B cell (primary cell): ENCODE data around the gene HDGF. TPM values are rescaled to one million over a fixed set of nuclear protein-coding genes. Genes with fewer than 3 reads are reported as not detected.

Experiments
- ATAC-seq: fragments of 200-7000 bp; cut with Tn5 transposase; one replicate; pipeline ENCODE4 v1.10.0; 2021; ENCODE audit warnings: low read depth, mild to moderate bottlenecking, moderate number of reproducible peaks, moderate library complexity
- CTCF ChIA-PET: fragments of 350-600 bp; sonication (Branson Sonifier 250); formaldehyde crosslinking; loops from one replicate; lab custom pipeline; 2021; ENCODE audit warnings: antibody characterized with exemption, inconsistent platforms; lab: Charles Lee
- POLR2A ChIA-PET: fragments of 350-600 bp; sonication (Branson Sonifier 250); formaldehyde crosslinking; loops from one replicate; lab custom pipeline; 2021; ENCODE audit warnings: antibody characterized with exemption; lab: Charles Lee
- DNase-seq: peaks from one replicate; pipeline ENCODE4 v3.0.0; 2013
- H2AFZ ChIP-seq: 2 replicates; pipeline ENCODE4 v1.6.1; 2012; ENCODE audit warnings: mild to moderate bottlenecking, low read depth, low read length; ENCODE audit not compliant: insufficient read depth, poor library complexity, severe bottlenecking
- H3K27ac ChIP-seq, 2 donors: 1 replicate in 1 of 2; 2 replicates in 1 of 2; pipeline ENCODE4 v1.5.1; 2012 to 2013; ENCODE audit warnings: low read length in 2 of 2, mild to moderate bottlenecking in 2 of 2, moderate library complexity in 1 of 2
- H3K27me3 ChIP-seq, 4 experiments: fragments of 200-600 bp in 1 of 4; sonication (generic) in 1 of 4; replicated peaks in 1 of 4; 1 replicate in 2 of 4; 2 replicates in 2 of 4; pipeline versions ENCODE4 v1.6.1 to v1.7.0; 2013 to 2016; ENCODE audit warnings: low read length in 3 of 4, mild to moderate bottlenecking in 2 of 4, mixed read lengths in 1 of 4, moderate library complexity in 1 of 4; ENCODE audit not compliant: insufficient read depth in 4 of 4, control insufficient read depth in 3 of 4; ENCODE audit errors: control extremely low read depth in 1 of 4
- H3K36me3 ChIP-seq, 2 experiments: replicated peaks in 1 of 2; 1 replicate in 1 of 2; 2 replicates in 1 of 2; pipeline versions ENCODE4 v1.6.1 to v1.7.1; 2013; ENCODE audit warnings: low read length in 1 of 2; ENCODE audit not compliant: insufficient read depth in 2 of 2, control insufficient read depth in 1 of 2; ENCODE audit errors: control extremely low read depth in 1 of 2, extremely low read depth in 1 of 2
- H3K4me1 ChIP-seq, 2 donors: fragments of 200-600 bp in 1 of 2; sonication (generic) in 1 of 2; 1 replicate in 1 of 2; 2 replicates in 1 of 2; pipeline versions ENCODE4 v1.5.1 to v1.6.1; 2013 to 2017; ENCODE audit warnings: low read length in 2 of 2; ENCODE audit not compliant: control insufficient read depth in 2 of 2, insufficient read depth in 2 of 2
- H3K4me2 ChIP-seq: replicated peaks from 2 replicates; pipeline ENCODE3; 2012; ENCODE audit warnings: mild to moderate bottlenecking, low read depth, low read length; ENCODE audit not compliant: poor library complexity, severe bottlenecking
- H3K4me3 ChIP-seq, 5 experiments: fragments of 200-600 bp in 1 of 5; sonication (generic) in 1 of 5; 1 replicate in 3 of 5; 2 replicates in 2 of 5; pipeline versions ENCODE4 v1.5.1 to v1.7.0; 2011 to 2016; ENCODE audit warnings: low read length in 4 of 5, mild to moderate bottlenecking in 4 of 5, low read depth in 2 of 5, control low read depth in 1 of 5, moderate library complexity in 1 of 5; ENCODE audit not compliant: insufficient read depth in 1 of 5; ENCODE audit errors: control extremely low read depth in 1 of 5, extremely low read depth in 1 of 5
- H3K79me2 ChIP-seq: fragments of 200-600 bp; sonication (generic); one replicate; pipeline ENCODE4 v1.6.0; 2016; ENCODE audit warnings: low read length; ENCODE audit not compliant: control insufficient read depth, insufficient read depth
- H3K9ac ChIP-seq: fragments of 200-600 bp; sonication (generic); 2 replicates; pipeline ENCODE4 v1.6.1; 2017; ENCODE audit warnings: mild to moderate bottlenecking, low read length, moderate library complexity
- H3K9me3 ChIP-seq, 3 donors: one replicate each; pipeline versions ENCODE4 v1.6.1 to v1.7.1; 2013; ENCODE audit warnings: low read length in 2 of 3; ENCODE audit not compliant: control insufficient read depth in 2 of 3, insufficient read depth in 1 of 3; ENCODE audit errors: control extremely low read depth in 1 of 3
- H4K20me1 ChIP-seq: 2 replicates; pipeline ENCODE4 v1.6.0; 2012; ENCODE audit warnings: mild to moderate bottlenecking, low read length; ENCODE audit not compliant: insufficient read depth, control insufficient read depth, poor library complexity, severe bottlenecking
- H3K27ac Mint-ChIP-seq: one replicate; pipeline ENCODE4 v1.8.0; 2021; ENCODE audit warnings: mixed read lengths
- H3K27me3 Mint-ChIP-seq: one replicate; pipeline ENCODE4 v1.8.0; 2021; ENCODE audit warnings: mixed read lengths
- H3K4me1 Mint-ChIP-seq: one replicate; pipeline ENCODE4 v1.8.0; 2021; ENCODE audit warnings: mixed read lengths
- H3K4me3 Mint-ChIP-seq: one replicate; pipeline ENCODE4 v1.8.0; 2021; ENCODE audit warnings: mixed read lengths
- H3K9me3 Mint-ChIP-seq: one replicate; pipeline ENCODE4 v1.8.0; 2022; ENCODE audit warnings: mixed read lengths; ENCODE audit not compliant: insufficient read depth
- CTCF ChIP-seq: fragments of 200-600 bp; IDR thresholded peaks from one replicate; pipeline ENCODE4 v1.8.0; 2022; ENCODE audit warnings: antibody characterized with exemption, mild to moderate bottlenecking
- EZH2 ChIP-seq: IDR thresholded peaks from 2 replicates; pipeline ENCODE4 v1.6.1; 2012; ENCODE audit warnings: borderline replicate concordance, low read depth, mild to moderate bottlenecking, moderate library complexity, low read length; ENCODE audit not compliant: insufficient read depth, poor library complexity, severe bottlenecking
- WGBS: methylation state at CpG from one replicate; pipeline ENCODE4 v1.1.5; 2013; ENCODE audit warnings: missing lambda C conversion rate; ENCODE audit not compliant: insufficient coverage; 5-methylcytosine and 5-hydroxymethylcytosine counted together
- intact Hi-C: fragments of 100-400 bp; cut with micrococcal nuclease; formaldehyde crosslinking; loops from one replicate; pipeline ENCODE4 v1.10.0; 2022
- polyA plus RNA-seq: library from polyadenylated mRNA; depleted of rRNA; stranded (reverse); fragments of >200 nt; gene quantifications from 2 replicates; pipeline ENCODE4 v1.2.3, GENCODE V29; 2012
- total RNA-seq, 2 donors: library from RNA; stranded (reverse); fragments of 120-200 nt in 1 of 2; gene quantifications; 1 replicate in 1 of 2; 2 replicates in 1 of 2; pipeline versions ENCODE4 v1.2.3 to v1.2.4, GENCODE V29; 2013 to 2022

Gene HDGF
- total and polyA plus RNA-seq, 2 donors (not counting 1 experiment from before 2014, with no cell fraction given): 40.3 to 89.9 TPM

- Histone ChIP-seq H3K79me2 (no peaks in the 10 kb centered on the region), H2AFZ (no peak overlapping the region), H3K27ac (no peak overlapping the region), H3K4me1 (no peaks in the 10 kb centered on the region), H3K4me3 (no peak overlapping the region), H3K36me3 (no peaks in the 10 kb centered on the region), H3K4me2 (no peak overlapping the region), H4K20me1 (no peaks in the 10 kb centered on the region), H3K27me3 (no peaks in the 10 kb centered on the region), H3K9me3 (no peaks in the 10 kb centered on the region), H3K9ac (no peak overlapping the region)
- Mint-ChIP-seq H3K27ac (no peak overlapping the region), H3K9me3 (no peaks in the 10 kb centered on the region), H3K4me3 (no peak overlapping the region), H3K27me3 (no peaks in the 10 kb centered on the region), H3K4me1 (peaks cover under 1% of the 10 kb centered on the region)
- intact Hi-C loops: no loop called here
- ATAC-seq: no peak
- no peak for DNase-seq
- no peak for TF ChIP-seq CTCF
- no peak for TF ChIP-seq EZH2
- 97% methylated on average over 3 of the region's 4 CpGs for WGBS
- ChIA-PET POLR2A (interaction anchor here (1.2 kb wide), 1 partner anchor 9 kb away, joined by 8 read pairs; the partner anchor contains the start of gene HDGF), CTCF (interaction anchor here (1.4 kb wide), 1 partner anchor 35 kb away, joined by 4 read pairs; no protein-coding TSS in a partner anchor)
Observed at GRCh38 chr1:156760796-156761104, 9.3 kb upstream of the HDGF start.

GRCh38 chr1:156760092-156760795 is 8.8 kb upstream of the HDGF start:
- Histone ChIP-seq H3K4me1 (peaks cover 0 to 5% of the 10 kb centered on the region in 2 donors), H3K27ac (no peak overlapping the region), H3K9ac (no peak overlapping the region), H3K4me2 (no peak overlapping the region), H3K27me3 (no peaks in the 10 kb centered on the region), H4K20me1 (no peaks in the 10 kb centered on the region), H3K36me3 (no peaks in the 10 kb centered on the region), H3K4me3 (no peak overlapping the region), H2AFZ (no peak overlapping the region), H3K9me3 (no peaks in the 10 kb centered on the region), H3K79me2 (no peaks in the 10 kb centered on the region)
- ATAC-seq (no peak), DNase-seq (no peak)
- Mint-ChIP-seq H3K27me3 (no peaks in the 10 kb centered on the region), H3K4me3 (no peak overlapping the region), H3K9me3 (no peaks in the 10 kb centered on the region), H3K27ac (no peak overlapping the region), H3K4me1 (peaks cover 6% of the 10 kb centered on the region)
- TF ChIP-seq EZH2 (no peak), CTCF (no peak)
- intact Hi-C loops: no loop called here
- POLR2A ChIA-PET: interaction anchor here (1.2 kb wide), 1 partner anchor 9 kb away, joined by 8 read pairs; the partner anchor contains the start of gene HDGF
- WGBS: 90% methylated on average over 2 of the region's 6 CpGs
- CTCF ChIA-PET: interaction anchor here (1.4 kb wide), 1 partner anchor 34 kb away, joined by 4 read pairs; no protein-coding TSS in a partner anchor
